Fibroblast of gingiva (primary cell): ENCODE data around the gene TNFRSF19.

Experiments used
- DNase-seq: peaks from one replicate; pipeline ENCODE4 v3.0.0-alpha.2; 2011; ENCODE audit warnings: low read depth

Gene TNFRSF19

GRCh38 chr13:23716401-23716800, 146.2 kb downstream of the TNFRSF19 start:
- DNase-seq = no peak

GRCh38 chr13:23718996-23719395, 148.8 kb downstream of the TNFRSF19 start:
- DNase-seq = no peak

- DNase-seq = no peak
These were observed 152.7 kb downstream of the TNFRSF19 start for GRCh38 chr13:23722726-23723453.

GRCh38 chr13:23723471-23723870, 153.3 kb downstream of the TNFRSF19 start:
- DNase-seq = peak; percentile 13

GRCh38 chr13:23724196-23724970, 154.2 kb downstream of the TNFRSF19 start:
- DNase-seq = no peak
